NCI-H748 (cell line): ENCODE measurements around the gene EPB41L4A.

Experiments
- DNase-seq: peaks from one replicate; lab custom pipeline; 2025; ENCODE audit not compliant: unreplicated experiment; lab: John Stamatoyannopoulos, UW

EPB41L4A gene

DNA sequence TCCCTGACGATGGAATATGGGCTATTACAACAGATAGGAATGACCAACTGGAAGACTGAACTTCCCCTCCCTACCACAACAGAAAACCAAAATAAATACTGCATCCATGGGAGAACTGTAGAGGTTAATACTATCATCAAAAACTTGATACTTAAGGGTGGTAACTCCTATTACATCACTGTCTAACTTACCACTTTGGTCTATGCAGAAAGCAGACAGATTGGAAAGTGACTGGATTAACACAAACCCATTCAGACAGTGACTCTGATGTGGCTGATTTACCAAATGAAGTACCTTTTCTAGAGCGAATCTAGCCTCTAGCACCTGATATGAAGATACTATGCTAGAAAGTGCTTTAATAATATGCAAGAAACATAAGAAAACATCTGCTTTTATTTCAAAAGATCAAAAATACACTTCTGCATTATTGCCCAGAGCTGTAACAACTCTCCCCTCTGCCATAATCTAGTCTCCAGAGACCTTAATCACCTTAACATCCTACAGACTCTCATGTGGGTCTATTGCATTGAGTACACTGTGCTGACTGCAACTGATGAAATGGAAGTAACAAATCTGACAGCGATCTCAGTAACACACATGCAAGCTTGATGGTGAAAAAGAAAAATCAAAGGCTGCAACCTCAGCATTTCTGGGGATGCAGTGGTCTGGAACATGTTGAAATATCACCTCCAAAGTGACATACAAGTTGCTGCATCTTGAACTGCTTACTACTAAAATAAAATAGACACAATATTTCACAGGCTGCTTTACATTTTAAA lies 62.7 kb downstream of the EPB41L4A start:
- DNase-seq = no peak

GRCh38 chr5:112355058-112355685 lies 63.9 kb downstream of the EPB41L4A start:
- no peak for DNase-seq

GRCh38 chr5:112353678-112354077 lies 65.4 kb downstream of the EPB41L4A start:
- DNase-seq = no peak

- DNase-seq = no peak
Measured at GRCh38 chr5:112351225-112351624, 67.9 kb downstream of the EPB41L4A start.

GRCh38 chr5:112350626-112351025 lies 68.5 kb downstream of the EPB41L4A start:
- DNase-seq = no peak

DNA sequence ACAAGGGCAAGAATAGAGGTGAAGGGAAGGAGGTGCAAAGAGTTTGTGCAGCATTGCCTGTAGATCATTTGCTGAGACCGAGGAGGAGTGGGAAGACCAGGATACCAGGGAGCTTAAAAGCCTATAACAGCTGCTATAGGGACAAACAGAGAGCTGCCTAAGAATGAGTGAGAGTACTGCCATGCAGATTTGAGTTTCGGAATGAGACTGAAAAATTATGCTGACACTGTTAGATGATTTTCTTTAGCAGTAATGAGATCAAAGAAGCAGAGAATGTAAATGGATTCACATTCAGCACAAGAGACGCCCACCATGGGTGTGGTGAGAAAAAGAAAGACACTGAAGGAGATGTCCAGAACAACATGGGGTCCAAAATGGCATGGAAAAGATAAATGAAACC lies 69.7 kb downstream of the EPB41L4A start:
- DNase-seq = no peak

GRCh38 chr5:112348915-112349314 lies 70.2 kb downstream of the EPB41L4A start:
- no peak for DNase-seq

GRCh38 chr5:112348387-112348786 lies 70.7 kb downstream of the EPB41L4A start:
- no peak for DNase-seq

DNA sequence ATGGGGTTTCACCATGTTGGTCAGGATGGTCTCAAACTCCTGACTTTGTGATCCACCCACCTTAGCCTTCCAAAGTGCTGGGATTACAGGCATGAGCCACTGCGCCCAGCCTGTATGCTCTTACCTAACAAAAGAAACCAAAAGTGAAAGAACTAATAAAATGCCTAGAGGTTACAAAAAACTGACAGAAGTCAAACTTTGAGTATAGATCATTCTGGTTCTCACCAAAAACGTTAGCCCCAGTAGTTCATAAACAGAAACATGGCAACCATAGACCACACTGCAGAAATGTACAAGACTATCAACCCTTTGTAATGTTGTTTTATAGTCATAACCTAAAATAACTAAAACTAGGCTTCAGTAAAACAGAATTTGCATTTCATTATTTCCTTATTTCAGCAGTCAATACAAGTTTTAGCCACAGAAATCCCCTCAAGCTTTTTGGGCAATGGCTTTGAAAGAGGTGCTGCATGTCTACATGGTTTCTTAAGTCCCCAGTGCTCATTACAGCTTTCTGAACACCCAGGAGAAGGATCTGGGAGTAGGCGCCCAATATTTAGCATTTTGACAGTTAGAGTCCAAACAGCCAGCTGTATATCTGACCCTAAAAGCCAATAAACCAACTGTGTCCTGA lies 72.5 kb downstream of the EPB41L4A start:
- DNase-seq = no peak

DNA sequence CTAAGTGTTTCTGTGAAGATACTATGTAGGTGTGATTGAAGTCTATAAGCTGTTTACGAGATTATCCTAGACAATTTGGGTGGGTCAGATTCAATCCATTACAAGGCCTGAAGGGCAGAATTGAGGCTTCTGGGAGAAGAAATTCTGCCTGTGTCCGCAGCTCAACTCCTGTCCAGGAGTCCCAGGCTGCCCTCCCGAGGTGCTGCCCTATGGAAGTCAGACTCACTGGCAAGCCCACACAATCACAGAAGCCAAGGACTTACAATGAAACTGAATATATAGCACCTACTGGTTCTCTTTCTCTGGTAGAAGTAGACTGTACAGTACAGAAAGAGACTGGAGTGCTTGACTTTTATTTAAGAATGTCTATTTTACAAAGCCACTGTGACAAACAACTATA lies 74.5 kb downstream of the EPB41L4A start:
- DNase-seq = no peak

DNA sequence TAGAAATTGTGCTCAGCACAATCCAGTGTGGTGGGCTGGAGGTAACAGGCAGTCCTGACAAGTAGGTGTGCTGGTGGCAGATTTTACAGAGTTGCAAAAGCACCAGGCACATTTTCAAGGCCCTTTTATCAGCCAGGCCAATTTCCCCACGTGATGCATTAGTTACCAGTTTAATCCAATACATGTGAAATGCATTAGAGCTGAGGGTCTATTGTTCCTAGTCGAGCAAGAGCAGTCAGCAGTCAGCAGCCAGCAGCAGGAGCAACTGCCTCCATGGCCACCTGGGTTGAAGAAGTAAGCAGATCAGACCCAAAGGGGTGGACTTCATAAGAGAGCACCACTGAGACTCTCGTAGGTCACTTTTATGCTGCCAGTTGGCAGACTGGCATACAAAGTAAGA lies 76.7 kb downstream of the EPB41L4A start:
- no peak for DNase-seq

- no peak for DNase-seq
Measured at GRCh38 chr5:112339761-112340160, 79.3 kb downstream of the EPB41L4A start.

DNA sequence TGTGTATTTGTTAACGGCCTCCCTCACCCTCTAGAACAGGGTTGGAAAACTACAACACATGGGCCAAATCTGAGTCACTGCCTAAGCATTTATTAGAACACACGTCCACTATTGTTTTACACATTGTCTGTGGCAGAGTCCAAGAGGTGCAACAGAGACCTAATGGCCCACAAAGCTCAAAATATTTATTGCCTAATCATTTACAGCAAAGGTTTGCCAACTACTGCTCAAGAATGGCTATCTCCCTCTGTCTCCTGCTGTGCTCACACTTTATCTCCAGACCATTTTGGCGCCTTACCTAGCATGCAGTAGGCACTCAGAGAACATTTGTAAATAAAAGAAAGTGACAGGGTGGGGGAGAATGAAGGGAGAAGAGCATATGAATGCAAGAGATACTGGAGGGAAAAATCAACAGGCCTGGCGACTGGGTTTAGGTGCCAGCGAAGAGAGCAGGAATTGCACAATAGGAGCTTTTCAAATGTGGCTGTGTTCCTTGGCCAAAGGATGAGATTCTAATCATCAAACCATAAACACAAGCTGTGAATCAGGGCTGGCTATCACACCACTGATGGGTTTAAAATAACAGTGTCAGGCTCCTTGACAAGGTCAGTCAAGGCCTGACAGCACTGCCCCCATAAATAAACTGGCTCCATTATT lies 80.3 kb downstream of the EPB41L4A start:
- DNase-seq = no peak

DNA sequence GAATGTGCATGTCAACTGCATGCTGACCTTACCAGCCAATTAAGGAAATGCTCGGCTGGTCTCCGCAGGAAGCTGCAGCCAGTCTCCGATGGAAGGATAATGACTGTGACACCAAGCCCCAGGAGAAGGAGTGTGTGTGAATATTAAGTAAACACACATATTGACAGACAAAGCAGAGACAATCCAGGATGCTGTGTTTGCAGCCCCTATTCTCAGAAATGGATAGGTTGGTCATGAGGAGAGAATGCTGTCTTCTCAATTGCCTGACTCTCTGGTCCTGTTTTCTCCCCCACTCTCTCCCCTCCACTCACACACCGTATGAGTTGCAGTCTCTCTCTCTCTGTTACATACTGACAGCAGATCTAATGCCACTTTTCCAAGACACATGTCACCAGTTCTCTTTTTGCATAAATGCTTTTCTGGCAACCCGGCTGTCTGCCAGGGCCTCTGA lies 85.7 kb downstream of the EPB41L4A start:
- peak; percentile 58 for DNase-seq

GRCh38 chr5:112331892-112332291 lies 87.2 kb downstream of the EPB41L4A start:
- no peak for DNase-seq

DNA sequence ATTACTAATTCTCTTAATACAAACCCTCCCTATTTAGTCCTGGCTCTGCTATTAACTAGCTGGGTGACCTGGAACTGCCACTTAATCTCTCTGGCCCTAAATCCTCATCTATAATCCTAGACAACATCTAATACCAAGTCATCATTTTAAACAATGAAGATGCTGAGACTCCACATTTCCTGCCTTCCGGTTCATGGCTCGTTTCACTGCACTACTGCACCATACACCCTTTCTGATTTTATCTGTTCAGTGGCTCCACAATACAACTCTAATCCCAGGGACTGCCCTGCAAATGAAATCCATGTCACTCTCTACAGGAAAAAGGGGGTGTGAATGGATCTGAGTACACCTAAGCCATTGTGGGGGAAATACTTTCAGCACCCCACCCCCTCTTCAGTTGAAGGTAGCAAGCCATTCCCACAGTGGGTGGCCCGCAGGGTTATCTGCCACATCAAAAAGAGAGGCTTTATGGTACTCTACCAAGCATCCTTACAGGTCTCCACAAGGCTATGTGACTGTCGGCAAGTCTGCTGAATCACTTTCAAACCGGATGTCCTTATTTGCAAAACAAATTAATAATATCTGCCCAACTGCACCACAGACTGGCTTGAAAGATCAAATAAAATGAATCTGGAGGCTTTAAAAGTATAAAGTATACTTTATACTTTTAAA lies 89.5 kb downstream of the EPB41L4A start:
- no peak for DNase-seq

DNA sequence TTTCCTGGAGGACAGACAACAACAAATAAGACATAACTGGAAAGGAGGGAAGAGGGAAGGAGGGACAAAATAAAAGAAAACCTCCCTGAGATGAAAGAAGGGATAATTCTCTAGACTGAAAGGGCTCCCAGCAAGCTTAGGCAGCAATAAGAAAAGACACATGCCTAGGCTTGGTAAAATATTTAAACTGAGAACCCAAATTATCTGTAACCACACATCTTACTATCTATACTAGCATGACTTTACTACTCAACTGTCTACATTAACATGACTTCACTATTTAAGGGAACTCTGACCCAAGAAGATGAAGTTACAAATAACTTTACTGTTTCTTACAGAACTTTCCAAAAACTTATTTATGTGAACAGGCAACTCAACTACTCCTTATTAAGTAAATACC lies 95.9 kb downstream of the EPB41L4A start:
- no peak for DNase-seq

GRCh38 chr5:112320408-112320807 lies 98.7 kb downstream of the EPB41L4A start:
- no peak for DNase-seq

DNA sequence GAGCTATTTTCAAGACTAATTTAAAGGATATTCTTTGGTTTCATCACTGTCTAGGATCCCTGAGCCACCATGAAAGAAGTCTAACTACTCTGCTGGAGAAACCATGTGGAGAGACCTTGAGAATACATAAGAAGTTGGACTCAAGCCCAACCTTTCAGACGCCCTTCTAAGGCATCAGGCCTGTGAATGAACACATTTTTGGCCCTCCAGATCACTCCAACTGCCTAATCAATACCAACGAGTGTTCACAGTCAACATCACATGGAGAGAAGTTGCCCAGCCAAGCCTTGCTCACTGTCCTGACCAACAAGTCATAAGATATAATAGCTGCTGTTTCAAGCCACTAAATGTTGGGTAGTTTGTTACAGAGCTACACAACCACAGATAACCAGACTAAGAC lies 100.7 kb downstream of the EPB41L4A start:
- no peak for DNase-seq

GRCh38 chr5:112317866-112318265 lies 101.2 kb downstream of the EPB41L4A start:
- DNase-seq = no peak

GRCh38 chr5:112316731-112317130 lies 102.3 kb downstream of the EPB41L4A start:
- DNase-seq = no peak
